Limb (tissue), 2 donors: ENCODE results near the gene NT5DC4.
A peak's percentile ranks its signal among the peaks of the same experiment; 100 is the strongest.

Source experiments
- DNase-seq, 2 donors: peaks; one replicate each; pipeline ENCODE4 v3.0.0-alpha.2; 2016; ENCODE audit errors: extremely low spot score in 2 of 2

The NT5DC4 gene

DNA sequence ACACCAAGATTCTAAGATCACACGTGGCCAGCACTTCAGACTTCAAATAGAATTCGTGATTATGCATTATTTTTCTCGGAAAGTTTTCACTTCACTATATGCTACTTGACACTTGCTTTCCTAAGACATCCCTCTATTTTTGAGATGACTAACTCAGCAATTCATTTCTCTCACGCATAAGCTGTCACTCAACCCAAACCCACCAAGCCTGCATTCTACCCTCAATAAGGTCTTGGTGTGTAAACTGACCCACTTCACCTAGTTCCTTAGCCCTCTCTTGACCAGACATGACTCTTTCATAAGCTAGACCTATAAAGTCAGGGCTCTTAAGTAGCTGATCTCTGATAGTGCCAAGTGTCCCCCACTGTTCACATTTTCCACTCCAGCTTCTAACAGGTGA lies 31.8 kb downstream of the NT5DC4 start:
- no peak for DNase-seq

DNA sequence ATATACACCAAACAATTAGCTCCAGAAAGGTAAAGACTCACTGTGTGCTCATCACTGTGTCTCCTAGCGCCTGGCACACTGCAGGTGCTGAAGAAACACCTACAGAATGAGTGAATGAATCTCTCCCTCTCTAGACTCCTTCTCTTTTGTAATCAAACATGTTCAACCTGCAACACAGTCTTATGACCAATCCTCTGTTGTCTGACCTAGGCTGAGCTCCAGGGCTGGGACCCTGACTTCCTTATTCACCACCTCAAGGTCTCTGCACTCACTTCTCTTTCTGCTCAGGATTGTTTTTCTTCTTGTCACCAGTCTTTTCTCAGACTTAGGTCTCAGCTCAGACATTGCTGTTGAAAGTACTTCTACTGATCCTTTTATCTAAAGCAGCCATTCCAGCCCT lies 33.7 kb downstream of the NT5DC4 start:
- DNase-seq: no peak

DNA sequence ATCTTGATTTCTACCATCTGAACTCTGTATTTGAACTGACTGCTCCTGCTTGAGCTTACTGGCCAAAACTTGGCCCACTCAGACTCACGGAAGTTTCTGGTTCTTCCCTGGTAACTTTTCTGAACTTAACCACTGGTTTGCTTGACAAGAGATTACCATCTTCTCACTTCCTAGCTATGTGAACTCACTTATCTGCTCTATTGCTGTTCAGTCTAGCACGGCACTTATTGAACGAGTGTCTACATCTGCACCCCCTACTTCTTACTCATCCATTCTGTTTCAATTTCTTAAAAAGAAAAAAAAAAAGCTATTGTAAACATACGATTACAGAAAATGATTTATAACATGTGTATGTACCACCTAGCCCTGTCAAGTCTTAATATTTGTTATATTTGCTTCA lies 34.6 kb downstream of the NT5DC4 start:
- no peak for DNase-seq

DNA sequence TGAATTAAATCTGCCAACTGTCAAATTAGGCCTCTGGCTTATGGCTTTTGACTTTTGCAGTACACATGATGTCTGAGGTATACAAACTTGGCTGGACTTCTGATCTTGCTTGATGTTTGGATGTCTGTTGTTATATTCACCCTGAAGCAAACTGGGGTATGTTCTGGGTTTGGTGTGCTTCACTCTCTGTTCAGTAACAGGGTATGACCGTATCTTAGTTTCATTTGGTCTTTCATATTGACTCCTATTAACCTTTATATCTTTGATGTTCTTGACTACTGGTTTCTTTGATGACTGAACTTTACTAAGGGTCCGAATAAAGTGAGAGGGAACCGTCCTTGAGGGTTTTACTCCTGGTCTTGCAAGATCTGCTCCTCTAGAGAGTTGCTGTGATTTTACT lies 35.4 kb downstream of the NT5DC4 start:
- no peak for DNase-seq

DNA sequence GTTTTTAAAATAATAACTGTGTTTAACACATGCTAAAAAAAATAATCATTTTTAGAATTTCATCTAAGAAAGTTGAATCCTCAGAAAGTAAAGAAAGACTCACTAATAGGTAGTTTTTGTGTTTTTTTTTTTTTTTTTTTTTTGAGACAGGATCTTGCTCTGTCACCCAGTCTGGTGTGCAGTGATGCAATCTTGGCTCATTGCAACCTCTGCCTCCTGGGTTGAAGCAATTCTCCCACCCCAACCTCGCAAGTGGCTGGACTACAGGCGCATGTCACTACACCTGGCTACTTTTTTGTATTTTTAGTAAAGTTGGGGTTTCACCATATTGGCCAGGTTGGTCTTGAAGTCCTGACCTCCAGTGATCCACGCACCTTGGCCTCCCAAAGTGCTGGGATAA lies 36.4 kb downstream of the NT5DC4 start:
- DNase-seq: no peak

DNA sequence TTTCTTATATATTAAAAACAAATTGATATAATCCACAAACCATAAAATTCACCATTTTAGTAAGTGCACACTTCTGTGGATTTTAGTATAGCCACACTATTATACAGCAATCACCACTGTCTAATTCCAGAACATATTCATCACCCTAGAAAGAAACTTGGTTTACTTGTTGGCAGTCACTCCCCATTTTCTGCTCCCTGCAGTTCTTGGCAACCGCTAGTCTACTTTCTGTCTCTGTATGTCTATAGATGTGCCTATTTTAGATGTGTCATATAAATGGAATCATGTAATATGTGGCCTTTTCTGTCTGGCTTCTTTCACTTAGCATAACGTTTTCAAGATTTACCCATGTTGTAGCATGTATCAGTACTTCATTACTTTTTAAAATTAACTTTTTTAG lies 37.9 kb downstream of the NT5DC4 start:
- no peak for DNase-seq

DNA sequence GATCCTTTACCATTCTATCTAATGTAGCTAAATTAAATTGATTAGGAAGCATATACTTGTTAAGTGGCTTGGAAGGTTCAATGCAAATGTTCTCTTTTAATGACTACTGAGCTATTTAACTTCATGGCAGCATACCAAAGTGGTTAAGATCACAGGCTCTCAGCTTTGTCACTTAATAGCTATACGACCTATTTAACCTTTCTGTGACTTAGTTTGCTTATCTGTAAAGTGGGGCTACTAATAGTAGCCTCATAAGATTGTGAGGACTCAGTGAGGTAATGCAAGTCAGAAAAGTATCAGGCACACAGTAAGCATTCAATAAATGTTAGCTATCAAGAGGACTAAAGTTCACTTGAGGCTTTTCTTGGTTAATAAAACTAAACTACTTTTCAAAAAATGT lies 39.3 kb downstream of the NT5DC4 start:
- DNase-seq: no peak

DNA sequence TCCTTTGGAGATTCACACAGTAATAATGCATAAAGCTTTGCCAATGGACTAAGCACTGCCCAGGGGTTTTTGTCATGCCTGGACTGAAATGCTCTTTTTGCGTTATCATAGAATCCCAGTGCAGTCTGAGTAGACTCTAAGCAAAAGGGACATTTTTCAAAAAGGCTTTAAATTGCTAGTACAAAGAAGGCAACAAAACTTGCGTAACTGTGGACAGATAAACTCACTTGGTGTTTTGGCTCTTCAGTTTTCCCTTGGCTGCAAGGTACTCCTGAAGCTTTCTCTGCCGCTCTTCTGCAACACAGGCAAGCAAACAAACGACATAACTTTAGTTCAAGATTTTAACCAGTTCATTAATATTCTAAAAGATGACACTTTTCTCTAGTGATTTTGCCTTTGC lies 41.5 kb downstream of the NT5DC4 start:
- DNase-seq: no peak

DNA sequence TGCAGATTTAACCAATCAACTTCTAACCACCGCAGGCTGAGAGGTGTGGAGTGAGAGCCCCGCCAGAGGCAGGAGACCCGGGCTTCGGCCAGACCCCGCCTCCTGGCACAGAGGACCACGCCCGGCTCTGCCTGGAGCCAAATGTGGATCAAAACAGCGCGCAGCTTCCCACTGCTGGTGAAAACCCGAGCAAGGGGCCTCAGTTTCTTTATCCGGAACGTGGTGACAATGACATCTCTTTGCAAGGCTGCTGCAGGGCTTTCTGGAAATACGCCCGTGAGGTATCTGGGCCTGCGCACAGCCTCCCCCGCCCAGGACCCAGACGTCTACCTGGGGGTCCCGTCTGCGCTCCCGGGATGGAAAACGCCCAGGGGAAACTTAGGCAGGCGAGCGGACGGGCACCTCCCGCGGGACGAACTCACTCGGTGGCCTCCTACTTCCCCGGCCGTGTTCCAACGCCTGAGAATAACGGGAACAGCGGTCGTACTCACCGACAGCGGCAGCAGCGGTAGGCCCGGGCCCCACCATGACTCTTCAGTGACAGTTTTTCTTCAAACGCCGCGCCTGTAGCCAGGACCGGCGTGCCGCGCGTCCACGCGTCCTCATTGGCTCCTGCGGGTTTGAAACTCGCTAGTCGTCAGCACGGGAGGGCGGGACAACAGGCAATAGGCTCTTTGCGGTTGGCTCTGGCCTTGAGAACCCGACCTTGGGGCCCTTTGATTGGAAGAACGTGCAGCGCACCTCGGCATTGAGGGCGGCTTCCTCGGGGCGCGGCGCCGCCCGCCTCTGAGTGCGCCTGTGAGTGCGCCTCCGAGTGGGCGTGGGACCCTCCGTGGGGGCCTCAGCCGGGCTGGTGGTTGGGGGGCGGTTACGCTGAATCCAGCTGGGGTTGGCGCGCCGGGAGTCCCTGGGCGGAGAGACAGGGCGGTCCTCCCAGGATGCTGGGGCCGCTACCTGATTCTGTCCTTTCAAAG lies 43.5 kb downstream of the NT5DC4 start, which contains the start of gene CKAP2L:
CKAP2L (minus strand) TSS at position 539 of the 974 bp plus-strand sequence; CDS start at position 528, 11 bp downstream.
- peak; percentile 96 to 99 for DNase-seq

DNA sequence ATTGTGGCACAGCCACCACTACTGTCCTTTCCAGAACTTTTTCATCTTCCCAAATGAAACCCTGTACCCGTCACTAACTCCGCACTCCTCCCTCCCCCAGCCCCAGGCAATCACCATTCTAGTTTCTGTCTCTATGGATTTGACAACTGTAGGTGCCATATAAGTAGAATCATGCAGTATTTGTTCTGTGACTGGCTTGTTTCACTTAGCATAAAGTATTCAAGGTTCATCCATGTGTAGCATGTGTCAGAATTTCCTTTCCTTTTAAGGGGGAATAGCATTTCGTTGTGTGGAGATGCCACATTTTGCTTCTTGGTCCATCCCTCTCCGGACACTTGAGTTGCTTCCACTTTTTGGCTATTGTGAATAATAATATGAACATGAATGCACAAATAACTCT lies 44.4 kb downstream of the NT5DC4 start:
- no peak for DNase-seq

DNA sequence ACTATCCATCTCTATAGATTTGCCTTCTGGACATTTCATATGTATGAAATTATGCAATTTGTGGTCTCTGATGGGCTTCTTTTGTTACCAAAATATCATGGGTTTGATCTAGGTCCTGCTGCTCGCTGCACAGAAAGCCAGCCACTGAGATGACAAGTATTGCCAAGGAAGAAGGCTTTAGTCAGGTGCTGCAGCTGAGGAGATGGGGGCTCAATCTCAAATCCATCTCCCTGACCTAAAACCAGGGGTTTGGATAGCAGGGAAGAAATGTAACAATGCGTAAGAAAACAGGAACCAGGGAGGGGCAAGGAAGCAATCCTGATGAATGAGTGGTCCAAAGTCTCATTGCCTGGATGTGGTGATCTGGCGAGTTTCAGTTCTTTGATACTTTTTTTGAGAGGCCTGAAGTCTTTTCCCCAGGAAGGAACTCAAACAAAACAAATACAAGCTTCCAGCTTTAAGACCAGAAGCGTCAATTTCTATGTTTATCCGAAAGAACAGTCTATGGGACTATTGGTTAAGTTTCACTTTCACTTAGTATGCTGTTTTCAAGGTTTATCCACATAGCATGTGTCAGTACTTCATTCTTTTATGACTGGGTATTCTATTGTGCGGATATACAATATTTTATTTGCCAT lies 47.0 kb downstream of the NT5DC4 start:
- no peak for DNase-seq

DNA sequence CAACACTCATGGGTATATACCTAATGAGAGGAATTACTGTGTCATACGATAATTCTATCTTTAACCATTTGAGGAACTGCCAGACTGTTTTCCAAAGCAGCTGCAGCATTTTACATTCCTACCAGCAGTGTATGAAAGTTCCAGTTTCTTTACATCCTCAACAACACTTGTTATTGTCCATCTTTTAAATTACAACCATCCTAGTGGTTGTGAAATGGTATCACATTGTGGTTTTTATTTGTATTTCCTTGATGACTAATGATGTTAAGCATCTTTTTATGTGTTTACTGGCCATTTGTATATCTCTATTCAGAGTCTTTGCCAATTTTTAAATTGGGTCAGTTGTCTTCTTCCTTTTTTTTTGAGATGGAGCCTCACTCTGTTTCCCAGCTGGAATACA lies 47.6 kb downstream of the NT5DC4 start:
- DNase-seq: no peak

DNA sequence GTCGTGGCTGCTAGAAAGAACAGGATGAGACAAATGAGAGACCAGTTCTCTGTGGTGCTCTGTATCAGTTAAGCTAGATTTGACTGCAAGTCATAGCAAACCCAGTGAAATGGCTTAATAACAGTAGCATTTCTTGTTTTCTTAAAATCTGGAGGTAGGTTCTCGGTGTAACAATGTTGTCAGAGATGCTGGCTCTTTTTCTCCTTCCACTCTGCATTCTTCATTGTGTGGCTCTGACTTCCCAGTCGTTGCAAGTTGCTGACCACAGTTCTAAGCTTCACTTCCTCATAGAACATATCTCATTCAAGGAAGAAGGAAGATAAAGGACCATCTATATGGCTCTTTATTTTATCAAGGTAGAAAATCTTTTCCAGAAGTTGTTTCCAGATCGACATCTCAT lies 51.5 kb downstream of the NT5DC4 start:
- DNase-seq: no peak

DNA sequence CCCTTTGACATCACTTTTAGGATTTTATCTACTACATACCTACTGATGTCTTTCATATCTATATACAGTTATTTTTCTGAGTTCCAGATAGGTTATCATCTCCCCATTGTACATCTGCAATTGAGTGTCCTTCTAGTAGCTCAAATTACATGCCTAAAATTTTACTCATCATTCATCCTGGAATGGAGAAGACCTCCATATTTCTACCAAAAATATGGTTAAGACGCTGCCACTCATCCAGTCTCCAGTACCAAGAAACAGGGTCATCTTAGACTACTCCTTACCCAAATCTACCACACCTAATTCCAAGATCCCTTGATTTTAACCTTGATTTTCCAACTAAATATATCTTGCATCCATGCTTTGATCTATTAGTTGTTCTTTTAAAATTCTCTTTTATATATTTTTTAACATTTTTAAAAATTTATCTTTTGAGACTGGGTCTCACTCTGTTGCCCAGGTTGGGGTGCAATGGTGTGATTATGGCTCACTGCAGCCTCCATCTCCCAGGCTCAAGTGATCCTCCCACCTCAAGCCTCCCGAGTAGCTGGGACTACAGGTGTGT lies 52.2 kb downstream of the NT5DC4 start:
- DNase-seq: no peak

DNA sequence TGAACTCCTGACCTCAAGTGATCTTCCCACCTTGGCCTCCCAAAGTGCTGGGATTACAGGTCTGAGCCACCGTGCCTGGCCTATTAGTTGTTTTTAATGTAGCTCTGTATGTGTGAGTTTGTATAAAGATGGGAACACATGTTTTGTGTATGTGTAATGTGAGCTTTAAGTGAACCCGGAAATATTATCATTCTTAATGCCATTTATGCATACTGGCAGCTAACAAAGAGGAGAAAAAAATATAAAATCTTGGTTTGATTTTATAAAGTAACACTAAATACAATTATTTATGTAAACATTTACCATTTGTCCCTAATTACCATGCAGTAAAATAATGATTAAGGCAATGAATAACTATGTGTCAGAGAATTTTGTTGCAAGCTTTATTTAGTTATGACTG lies 52.7 kb downstream of the NT5DC4 start:
- no peak for DNase-seq

DNA sequence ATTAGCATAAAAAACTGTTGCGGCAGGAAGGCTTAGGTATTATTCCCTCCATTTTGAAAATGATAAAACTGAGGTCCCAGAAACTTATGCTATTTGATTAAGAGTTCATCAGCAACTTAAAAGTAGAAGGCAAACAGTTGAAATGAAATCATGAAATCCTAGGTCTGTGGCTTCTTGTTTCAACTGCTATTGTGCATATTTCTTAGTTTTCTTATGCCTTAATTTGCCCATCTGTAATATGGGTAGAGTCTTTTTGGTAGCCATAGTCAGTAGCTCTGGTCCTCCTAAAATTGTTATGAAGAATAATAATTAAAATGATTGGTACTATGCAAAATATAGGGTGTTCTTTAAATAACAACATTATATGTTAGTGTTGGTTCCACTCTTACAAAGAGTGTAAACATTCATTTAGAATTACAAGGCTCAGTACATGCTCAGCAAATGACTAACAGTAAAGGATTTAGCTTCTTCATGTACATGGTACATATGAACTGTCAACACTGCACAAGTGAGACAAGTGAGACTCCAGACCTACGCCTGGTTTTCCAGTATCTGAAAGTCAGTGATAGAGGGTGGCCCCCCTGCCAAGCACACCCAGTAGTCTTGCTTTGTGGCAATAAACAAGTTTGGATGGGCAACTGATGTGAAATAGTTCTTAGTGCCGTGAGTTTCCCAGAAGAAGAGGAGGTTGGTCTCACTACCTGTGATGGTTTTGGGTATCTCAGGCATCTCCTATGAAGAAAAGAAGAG lies 53.9 kb downstream of the NT5DC4 start:
- DNase-seq: no peak

DNA sequence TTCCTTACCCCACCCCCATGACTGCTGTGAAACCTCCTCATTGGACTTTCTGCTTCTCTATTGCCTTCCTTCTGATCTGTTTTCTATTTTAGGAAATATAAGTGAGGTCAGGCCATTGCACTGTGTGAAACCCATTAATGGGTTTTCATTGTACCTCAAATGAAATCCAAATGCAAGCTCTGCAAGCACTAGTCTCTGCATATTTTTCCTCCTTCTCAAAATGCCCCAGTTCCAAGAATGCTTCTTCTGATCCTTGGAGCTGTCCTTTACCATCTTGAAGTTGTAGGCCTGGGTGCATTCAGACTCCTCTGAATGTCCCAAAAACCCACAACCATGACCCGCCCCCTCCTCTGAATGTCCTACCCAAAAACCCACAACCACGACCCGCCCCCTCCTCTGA lies 55.3 kb downstream of the NT5DC4 start:
- DNase-seq: no peak

DNA sequence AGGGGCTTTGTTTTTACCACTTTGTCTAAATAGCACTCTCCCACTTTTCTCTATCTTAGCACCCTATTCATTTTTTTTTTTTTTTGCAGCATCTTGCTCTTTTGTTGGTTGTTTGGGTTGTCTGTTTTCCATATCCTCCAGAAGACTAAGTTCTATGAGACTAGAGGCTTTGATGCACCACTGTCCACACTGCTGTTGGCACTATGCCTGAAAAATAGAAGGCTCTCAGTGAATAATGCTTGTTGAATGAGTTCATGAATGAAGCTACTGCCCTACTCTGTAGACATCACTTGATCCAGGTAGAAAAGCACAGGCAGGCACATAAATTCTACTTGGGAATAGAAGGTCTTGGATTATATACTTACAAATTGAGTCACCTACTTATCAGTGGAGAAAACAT lies 56.2 kb downstream of the NT5DC4 start:
- no peak for DNase-seq

DNA sequence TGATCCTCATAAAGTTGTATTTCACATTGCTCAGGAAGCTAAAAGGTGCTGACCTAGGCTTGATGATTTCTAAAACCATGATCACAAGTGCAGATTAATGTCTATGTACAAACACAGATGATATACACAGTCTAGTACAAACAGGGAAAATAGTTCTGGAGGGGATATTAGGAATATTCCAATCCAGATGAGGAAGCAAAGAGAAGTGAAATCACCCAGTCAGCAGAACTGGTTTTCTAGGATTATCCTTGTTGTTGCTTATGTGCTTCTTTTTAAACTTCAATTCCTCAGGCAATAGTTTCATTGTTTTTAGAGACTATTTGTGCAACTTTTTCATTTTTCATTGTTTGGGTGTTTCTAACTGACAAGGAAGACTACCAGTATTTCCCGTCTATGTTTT lies 58.8 kb downstream of the NT5DC4 start:
- no peak for DNase-seq

DNA sequence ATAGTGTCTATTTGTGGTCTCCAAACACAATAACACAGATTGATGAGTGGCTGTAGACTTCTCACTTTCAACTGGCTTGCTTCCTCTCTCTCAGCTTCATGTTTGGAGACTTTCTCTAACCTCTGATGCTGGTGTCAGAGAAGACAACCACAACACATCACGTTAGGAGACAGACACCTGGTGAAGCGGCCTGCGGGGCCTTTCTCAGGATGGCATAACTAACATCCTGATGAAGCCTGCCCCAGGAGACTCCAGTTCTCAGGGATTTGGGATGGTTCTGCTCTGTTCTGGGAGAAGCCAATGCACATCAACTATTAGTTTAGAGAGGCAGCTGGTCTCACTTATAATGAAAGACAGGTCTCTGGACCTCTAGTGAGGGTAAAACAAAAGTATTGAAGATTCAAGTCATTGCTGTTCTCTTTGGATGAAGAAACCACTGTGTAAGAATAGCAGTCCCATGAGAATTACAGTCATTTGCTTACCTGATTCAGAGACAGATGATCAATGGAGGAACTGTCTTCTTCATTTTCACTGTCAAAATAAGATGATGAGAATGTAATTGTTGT lies 61.5 kb downstream of the NT5DC4 start:
- DNase-seq: no peak

DNA sequence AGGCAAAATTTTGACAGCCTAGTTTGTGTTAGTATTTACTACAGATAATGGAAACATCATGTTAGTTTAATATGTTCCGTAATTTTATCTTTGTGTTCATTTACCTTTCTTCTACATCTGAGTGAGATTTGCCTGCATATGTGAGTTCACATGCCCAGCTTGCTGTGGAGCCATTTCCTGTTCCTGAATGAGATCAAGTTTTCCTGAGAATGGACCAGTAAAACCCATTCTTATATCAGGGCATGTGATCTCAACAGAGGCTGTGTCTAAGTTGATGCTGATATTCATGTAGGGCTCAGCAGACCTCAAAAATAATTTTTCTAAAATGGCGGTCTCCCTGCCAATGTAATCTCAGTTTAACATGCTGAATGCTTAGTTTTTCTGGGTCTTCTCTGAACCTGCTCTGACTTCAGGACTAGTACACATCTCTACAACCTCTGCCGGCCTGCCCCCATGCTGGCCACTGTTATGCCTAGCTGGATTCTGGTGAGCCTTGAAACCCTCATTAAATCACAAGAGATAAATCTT lies 62.4 kb downstream of the NT5DC4 start:
- no peak for DNase-seq
